Nephron progenitor cell (in vitro differentiated cells): Measurements from ENCODE around the gene KCNT1.

Experiments
- DNase-seq: peaks from one replicate; pipeline ENCODE4 v3.0.0; 2021
- H3K27ac Mint-ChIP-seq: 2 replicates; pipeline ENCODE4 v1.8.0; 2021; ENCODE audit warnings: mild to moderate bottlenecking, moderate library complexity, mixed read lengths
- H3K27me3 Mint-ChIP-seq: 2 replicates; pipeline ENCODE4 v1.8.0; 2021; ENCODE audit warnings: mild to moderate bottlenecking, low read depth, mixed read lengths; ENCODE audit not compliant: poor library complexity
- H3K36me3 Mint-ChIP-seq: 2 replicates; pipeline ENCODE4 v1.8.0; 2021; ENCODE audit warnings: low read depth, mixed read lengths
- H3K4me1 Mint-ChIP-seq: 2 replicates; pipeline ENCODE4 v1.8.0; 2021; ENCODE audit warnings: mixed read lengths
- H3K4me3 Mint-ChIP-seq: 2 replicates; pipeline ENCODE4 v1.8.0; 2021; ENCODE audit warnings: mild to moderate bottlenecking, moderate library complexity, mixed read lengths
- H3K9me3 Mint-ChIP-seq: 2 replicates; pipeline ENCODE4 v1.8.0; 2021; ENCODE audit warnings: mild to moderate bottlenecking, moderate library complexity, mixed read lengths
- TF ChIP-seq, protein P1 (sequence below): fragments of 200-600 bp; sonication (generic); IDR thresholded peaks from 2 replicates; pipeline ENCODE4 v1.5.0; 2021; ENCODE audit warnings: antibody characterized with exemption

Gene KCNT1

DNA sequence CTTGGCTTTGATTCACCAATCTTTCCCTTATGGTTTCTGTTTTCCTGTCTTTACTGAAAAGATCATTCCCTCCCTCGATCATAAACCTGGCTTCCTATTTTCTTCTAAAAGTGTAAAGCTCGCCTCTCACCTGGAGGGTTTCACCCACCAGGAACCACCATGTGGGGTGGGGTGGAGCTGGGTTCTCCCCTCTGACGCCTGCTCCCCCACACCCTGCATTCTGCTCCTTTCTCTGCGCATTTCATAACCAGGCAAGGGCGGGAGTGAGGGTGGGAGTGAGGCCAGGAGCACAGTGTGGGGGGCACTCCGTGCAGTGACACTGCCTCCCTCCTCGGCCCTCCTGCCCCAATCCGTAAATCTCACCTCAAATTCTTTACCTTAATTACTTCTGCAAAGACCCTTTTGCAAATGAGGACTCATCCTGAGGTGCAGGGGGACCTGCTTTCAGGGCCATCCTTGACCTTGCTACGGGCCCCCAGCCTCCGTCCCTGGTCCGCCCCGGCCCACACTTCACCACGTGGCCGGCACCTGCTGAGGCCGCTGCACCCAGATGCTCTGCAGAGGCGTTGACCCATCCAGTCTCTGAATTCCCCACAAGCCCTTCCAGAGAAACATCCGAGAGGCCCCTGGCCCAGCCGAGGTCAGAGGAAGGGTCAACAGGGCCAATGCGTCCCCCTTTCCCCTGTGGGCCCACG is 59.3 kb downstream of the KCNT1 start:
- Mint-ChIP-seq H3K27ac (peak overlapping the region; percentile 89), H3K9me3 (peaks cover 6% of the 10 kb centered on the region), H3K36me3 (no peaks in the 10 kb centered on the region), H3K4me1 (peaks cover 15% of the 10 kb centered on the region), H3K4me3 (no peak overlapping the region), H3K27me3 (peaks cover 13% of the 10 kb centered on the region)
- TF ChIP-seq, protein P1, sequence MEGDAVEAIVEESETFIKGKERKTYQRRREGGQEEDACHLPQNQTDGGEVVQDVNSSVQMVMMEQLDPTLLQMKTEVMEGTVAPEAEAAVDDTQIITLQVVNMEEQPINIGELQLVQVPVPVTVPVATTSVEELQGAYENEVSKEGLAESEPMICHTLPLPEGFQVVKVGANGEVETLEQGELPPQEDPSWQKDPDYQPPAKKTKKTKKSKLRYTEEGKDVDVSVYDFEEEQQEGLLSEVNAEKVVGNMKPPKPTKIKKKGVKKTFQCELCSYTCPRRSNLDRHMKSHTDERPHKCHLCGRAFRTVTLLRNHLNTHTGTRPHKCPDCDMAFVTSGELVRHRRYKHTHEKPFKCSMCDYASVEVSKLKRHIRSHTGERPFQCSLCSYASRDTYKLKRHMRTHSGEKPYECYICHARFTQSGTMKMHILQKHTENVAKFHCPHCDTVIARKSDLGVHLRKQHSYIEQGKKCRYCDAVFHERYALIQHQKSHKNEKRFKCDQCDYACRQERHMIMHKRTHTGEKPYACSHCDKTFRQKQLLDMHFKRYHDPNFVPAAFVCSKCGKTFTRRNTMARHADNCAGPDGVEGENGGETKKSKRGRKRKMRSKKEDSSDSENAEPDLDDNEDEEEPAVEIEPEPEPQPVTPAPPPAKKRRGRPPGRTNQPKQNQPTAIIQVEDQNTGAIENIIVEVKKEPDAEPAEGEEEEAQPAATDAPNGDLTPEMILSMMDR: no peak
- DNase-seq: no peak

DNA sequence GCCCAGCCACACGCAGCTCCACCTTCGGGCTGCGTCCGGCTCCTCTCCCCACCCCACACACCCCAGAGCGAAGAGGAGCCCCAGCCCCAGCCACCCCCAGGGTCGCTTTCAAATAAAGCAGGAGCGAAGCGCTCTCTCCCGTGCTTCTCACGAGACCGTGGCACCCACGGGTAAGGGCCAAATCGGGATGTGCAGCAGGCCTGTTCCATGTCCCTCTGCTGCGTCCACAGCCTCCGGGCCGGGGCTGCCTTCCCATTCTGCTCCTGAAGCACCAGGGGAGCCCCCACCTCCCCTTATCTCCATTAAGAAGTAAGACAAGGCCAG is 59.8 kb downstream of the KCNT1 start:
- Mint-ChIP-seq H3K27me3 (peaks cover 13% of the 10 kb centered on the region), H3K9me3 (peaks cover 11% of the 10 kb centered on the region), H3K4me3 (no peak overlapping the region), H3K4me1 (peaks cover 15% of the 10 kb centered on the region), H3K36me3 (no peaks in the 10 kb centered on the region), H3K27ac (no peak overlapping the region)
- TF ChIP-seq, protein P1: no peak
- no peak for DNase-seq

DNA sequence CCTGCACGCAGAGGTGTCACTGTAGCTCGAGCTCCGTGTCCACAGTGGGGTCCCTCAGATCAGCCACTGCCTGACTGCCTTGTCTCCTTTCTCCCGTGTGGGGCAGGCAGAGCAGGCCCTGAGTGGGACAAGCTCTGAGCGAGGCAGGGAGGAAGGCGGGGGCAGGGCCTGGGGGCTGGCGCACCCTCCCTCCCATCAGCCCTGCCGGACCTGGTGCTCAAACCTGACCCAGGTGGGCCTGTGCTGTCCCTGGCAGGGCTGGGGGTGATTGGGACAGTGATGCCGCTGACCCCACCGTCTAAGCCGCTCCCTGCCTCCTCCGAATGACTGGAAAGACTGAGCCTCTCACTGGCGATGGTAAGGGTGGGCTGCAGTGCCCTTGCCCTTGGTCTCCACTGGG is 60.9 kb downstream of the KCNT1 start:
- H3K4me3 Mint-ChIP-seq: no peak overlapping the region
- H3K36me3 Mint-ChIP-seq: no peaks in the 10 kb centered on the region
- DNase-seq: no peak
- peaks cover 13% of the 10 kb centered on the region for H3K27me3 Mint-ChIP-seq
- TF ChIP-seq, protein P1: no peak
- peaks cover 15% of the 10 kb centered on the region for H3K4me1 Mint-ChIP-seq
- H3K9me3 Mint-ChIP-seq: peaks cover 12% of the 10 kb centered on the region
- H3K27ac Mint-ChIP-seq: no peak overlapping the region

DNA sequence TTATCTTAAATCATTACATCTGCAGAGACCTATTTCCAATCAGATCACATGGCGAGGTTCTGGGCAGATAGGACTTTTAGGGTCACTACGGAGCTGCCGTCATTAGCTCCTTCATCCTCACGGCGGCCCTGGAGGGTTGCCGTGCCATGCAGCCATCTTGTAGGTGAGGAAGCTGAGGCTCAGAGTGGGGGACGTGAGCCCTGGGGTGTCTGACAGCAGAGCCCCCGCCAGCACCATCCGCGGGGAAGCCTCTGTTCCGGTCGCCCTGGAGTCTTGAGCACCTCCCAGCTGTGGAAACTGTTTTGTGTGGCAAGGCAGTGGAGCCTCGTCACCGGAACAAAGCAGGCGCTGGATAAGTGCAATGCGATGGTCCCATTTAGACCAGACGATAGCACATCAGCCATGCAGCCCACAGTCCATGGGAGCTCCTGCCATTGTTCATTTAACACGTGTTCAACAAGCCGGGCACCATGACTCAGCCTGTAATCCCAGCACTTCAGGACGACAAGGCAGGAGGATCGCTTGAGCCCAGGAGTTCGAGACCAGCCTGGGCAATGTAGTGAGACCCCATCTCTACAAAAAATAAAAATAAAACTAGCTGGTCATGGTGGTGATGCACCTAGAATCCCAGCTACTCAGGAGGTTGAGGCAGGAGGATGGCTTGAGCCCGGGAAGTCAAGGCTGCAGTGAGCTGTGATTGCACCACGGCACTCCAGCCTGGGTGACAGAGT is 61.9 kb downstream of the KCNT1 start:
- H3K9me3 Mint-ChIP-seq: peaks cover 12% of the 10 kb centered on the region
- TF ChIP-seq, protein P1: no peak
- H3K36me3 Mint-ChIP-seq: no peaks in the 10 kb centered on the region
- H3K27me3 Mint-ChIP-seq: peaks cover 15% of the 10 kb centered on the region
- H3K27ac Mint-ChIP-seq: no peak overlapping the region
- H3K4me1 Mint-ChIP-seq: peaks cover 15% of the 10 kb centered on the region
- H3K4me3 Mint-ChIP-seq: no peak overlapping the region
- no peak for DNase-seq

DNA sequence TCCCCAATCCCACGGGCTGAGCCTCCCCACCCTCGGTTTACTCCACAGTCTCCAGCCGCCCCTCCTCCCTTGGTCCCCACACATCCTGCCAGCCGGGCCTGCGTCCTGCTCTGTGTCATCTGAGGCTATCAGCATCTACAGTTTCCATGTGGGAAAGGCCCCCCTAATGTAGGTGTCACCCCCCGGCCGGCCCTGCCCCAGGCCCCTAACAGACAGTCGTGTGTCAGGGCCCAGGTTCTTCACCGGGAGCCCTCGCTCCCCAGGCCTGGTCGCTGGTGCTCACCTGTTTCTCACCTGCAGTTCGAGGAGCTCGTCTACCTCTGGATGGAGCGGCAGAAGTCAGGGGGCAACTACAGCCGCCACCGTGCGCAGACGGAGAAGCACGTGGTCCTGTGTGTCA is 62.7 kb downstream of the KCNT1 start:
- no peak for DNase-seq
- Mint-ChIP-seq H3K36me3 (no peaks in the 10 kb centered on the region), H3K4me3 (no peak overlapping the region), H3K27ac (no peak overlapping the region), H3K27me3 (peaks cover 20% of the 10 kb centered on the region), H3K9me3 (peaks cover 12% of the 10 kb centered on the region), H3K4me1 (peaks cover 15% of the 10 kb centered on the region)
- TF ChIP-seq, protein P1: no peak

DNA sequence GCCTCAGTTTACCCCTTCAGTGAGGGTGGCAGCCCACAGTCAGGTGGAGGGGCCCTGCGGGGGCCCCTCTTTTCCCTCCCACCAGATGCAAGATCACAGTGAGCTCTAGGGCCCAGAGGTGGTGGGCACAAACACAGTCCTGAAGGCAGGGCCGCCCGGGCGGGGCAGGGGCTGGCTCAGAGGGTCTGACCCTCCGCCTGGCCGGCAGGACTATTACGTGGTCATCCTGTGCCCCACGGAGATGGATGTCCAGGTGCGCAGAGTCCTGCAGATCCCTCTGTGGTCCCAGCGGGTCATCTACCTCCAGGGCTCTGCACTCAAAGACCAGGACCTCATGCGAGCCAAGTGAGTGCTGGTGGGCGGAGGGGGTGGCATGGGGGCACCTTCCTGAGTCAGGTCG is 63.4 kb downstream of the KCNT1 start:
- Mint-ChIP-seq H3K27ac (no peak overlapping the region), H3K36me3 (no peaks in the 10 kb centered on the region), H3K9me3 (peaks cover 12% of the 10 kb centered on the region), H3K4me1 (peaks cover 15% of the 10 kb centered on the region), H3K27me3 (peaks cover 20% of the 10 kb centered on the region), H3K4me3 (no peak overlapping the region)
- DNase-seq: no peak
- TF ChIP-seq, protein P1: no peak
